Hepatocyte (in vitro differentiated cells): ENCODE results near the gene SEMA4G. TPM values are rescaled to one million over a fixed set of nuclear protein-coding genes. Genes with fewer than 3 reads are reported as not detected.

Experiments
- DNase-seq: peaks from one replicate; pipeline ENCODE4 v3.0.0-alpha.2; 2016; ENCODE audit warnings: low spot score
- H2AFZ ChIP-seq: fragments of 200-600 bp; sonication (generic); 2 replicates; pipeline ENCODE4 v1.6.0; 2016; ENCODE audit warnings: antibody characterized with exemption, mild to moderate bottlenecking
- H3K27ac ChIP-seq: fragments of 200-600 bp; sonication (generic); 2 replicates; pipeline ENCODE4 v1.5.1; 2016; ENCODE audit warnings: mild to moderate bottlenecking
- H3K27me3 ChIP-seq: fragments of 200-600 bp; sonication (generic); 2 replicates; pipeline ENCODE4 v1.6.1; 2016
- H3K36me3 ChIP-seq: fragments of 200-600 bp; sonication (generic); replicated peaks from 2 replicates; pipeline ENCODE4 v1.5.1; 2016; ENCODE audit warnings: low read depth; ENCODE audit not compliant: insufficient read depth
- H3K4me1 ChIP-seq: fragments of 200-600 bp; sonication (generic); 2 replicates; pipeline ENCODE4 v1.5.1; 2016; ENCODE audit warnings: mild to moderate bottlenecking, moderate library complexity; ENCODE audit not compliant: insufficient read depth
- H3K4me2 ChIP-seq: fragments of 200-600 bp; sonication (generic); 2 replicates; pipeline ENCODE4 v1.6.0; 2016
- H3K4me3 ChIP-seq: fragments of 200-600 bp; sonication (generic); 2 replicates; pipeline ENCODE4 v1.5.1; 2016; ENCODE audit warnings: mild to moderate bottlenecking
- H3K79me2 ChIP-seq: fragments of 200-600 bp; sonication (generic); 2 replicates; pipeline ENCODE4 v1.6.0; 2017; ENCODE audit warnings: mild to moderate bottlenecking
- H3K9me2 ChIP-seq: fragments of 200-600 bp; sonication (generic); replicated peaks from 2 replicates; pipeline ENCODE4 v1.6.0; 2017; ENCODE audit warnings: mild to moderate bottlenecking; ENCODE audit not compliant: insufficient read depth
- H3K9me3 ChIP-seq: fragments of 200-600 bp; sonication (generic); 2 replicates; pipeline ENCODE4 v1.5.1; 2016; ENCODE audit warnings: low read depth, mild to moderate bottlenecking
- H4K20me1 ChIP-seq: fragments of 200-600 bp; sonication (generic); 2 replicates; pipeline ENCODE4 v1.6.0; 2016; ENCODE audit warnings: mild to moderate bottlenecking; ENCODE audit not compliant: insufficient read depth, poor library complexity, severe bottlenecking
- CTCF ChIP-seq: fragments of 200-600 bp; sonication (generic); IDR thresholded peaks from 2 replicates; pipeline ENCODE4 v1.5.1; 2016; ENCODE audit warnings: antibody characterized with exemption, mild to moderate bottlenecking; ENCODE audit not compliant: poor library complexity
- EZH2 ChIP-seq: fragments of 200-600 bp; sonication (generic); IDR thresholded peaks from 2 replicates; pipeline ENCODE4 v1.6.1; 2016; ENCODE audit warnings: antibody characterized with exemption, mild to moderate bottlenecking, borderline replicate concordance
- EZH2phosphoT487 ChIP-seq: fragments of 200-600 bp; sonication (generic); IDR thresholded peaks from one replicate; pipeline ENCODE4 v1.6.1; 2018; ENCODE audit warnings: antibody characterized with exemption, mild to moderate bottlenecking, low read depth, moderate library complexity; ENCODE audit not compliant: unreplicated experiment, severe bottlenecking
- WGBS: methylation state at CpG from one replicate; pipeline ENCODE4 v1.1.6; 2016; ENCODE audit warnings: low lambda C conversion rate; ENCODE audit errors: missing lambda C conversion rate; 5-methylcytosine and 5-hydroxymethylcytosine counted together
- polyA plus RNA-seq: library from polyadenylated mRNA; unstranded; fragments of >200 nt; fragmentation: Nextera tagmentation; extraction: Ambion mirVana; gene quantifications from 2 replicates; pipeline ENCODE4 v1.2.1, GENCODE V29; 2016
- total RNA-seq: library from RNA; depleted of rRNA; stranded (reverse); fragments of >200 nt; gene quantifications from 2 replicates; pipeline ENCODE4 v1.2.3, GENCODE V29; 2014

SEMA4G gene
- total and polyA plus RNA-seq, 2 experiments from 2014 or later, result 38.9 to 54.8 TPM

GRCh38 chr10:100979791-100980272 is 10.5 kb downstream of the SEMA4G start:
- no peaks in the 10 kb centered on the region for H3K27me3 ChIP-seq
- TF ChIP-seq EZH2, result no peak
- TF ChIP-seq CTCF, result no peak
- TF ChIP-seq EZH2phosphoT487, result no peak
- no peak overlapping the region for H3K27ac ChIP-seq
- H3K9me3 ChIP-seq, result no peaks in the 10 kb centered on the region
- no peaks in the 10 kb centered on the region for H3K36me3 ChIP-seq
- WGBS, result over 99% methylated on average over 16 of the region's 16 CpGs
- H2AFZ ChIP-seq, result no peak overlapping the region
- H3K4me3 ChIP-seq, result no peak overlapping the region
- no peaks in the 10 kb centered on the region for H3K9me2 ChIP-seq
- no peaks in the 10 kb centered on the region for H3K4me1 ChIP-seq
- DNase-seq, result no peak
- no peak overlapping the region for H3K4me2 ChIP-seq
- no peaks in the 10 kb centered on the region for H4K20me1 ChIP-seq
- no peaks in the 10 kb centered on the region for H3K79me2 ChIP-seq

GRCh38 chr10:100980311-100980710 is 11.0 kb downstream of the SEMA4G start:
- DNase-seq, result no peak
- no peak overlapping the region for H2AFZ ChIP-seq
- H3K36me3 ChIP-seq, result no peaks in the 10 kb centered on the region
- H3K9me3 ChIP-seq, result no peaks in the 10 kb centered on the region
- no peak overlapping the region for H3K4me2 ChIP-seq
- no peaks in the 10 kb centered on the region for H3K9me2 ChIP-seq
- no peak overlapping the region for H3K4me3 ChIP-seq
- H4K20me1 ChIP-seq, result no peaks in the 10 kb centered on the region
- H3K27me3 ChIP-seq, result no peaks in the 10 kb centered on the region
- no peaks in the 10 kb centered on the region for H3K79me2 ChIP-seq
- TF ChIP-seq EZH2phosphoT487, result no peak
- TF ChIP-seq EZH2, result no peak
- TF ChIP-seq CTCF, result no peak
- peaks cover under 1% of the 10 kb centered on the region for H3K4me1 ChIP-seq
- H3K27ac ChIP-seq, result no peak overlapping the region
- 92% methylated on average over 2 of the region's 2 CpGs for WGBS

- WGBS, result 97% methylated on average over 7 of the region's 7 CpGs
- DNase-seq, result no peak
Observed at GRCh38 chr10:100980711-100981110, 11.4 kb downstream of the SEMA4G start.

More at GRCh38 chr10:100980711-100981110, 11.4 kb downstream of the SEMA4G start:
- no peaks in the 10 kb centered on the region for H3K9me2 ChIP-seq
- no peaks in the 10 kb centered on the region for H4K20me1 ChIP-seq
- no peaks in the 10 kb centered on the region for H3K79me2 ChIP-seq
- H3K27ac ChIP-seq, result no peak overlapping the region
- H3K9me3 ChIP-seq, result no peaks in the 10 kb centered on the region
- peaks cover 4% of the 10 kb centered on the region for H3K4me1 ChIP-seq
- H3K4me3 ChIP-seq, result no peak overlapping the region
- H3K4me2 ChIP-seq, result no peak overlapping the region
- H3K27me3 ChIP-seq, result no peaks in the 10 kb centered on the region
- TF ChIP-seq EZH2phosphoT487 (no peak), CTCF (no peak), EZH2 (no peak)
- no peaks in the 10 kb centered on the region for H3K36me3 ChIP-seq
- no peak overlapping the region for H2AFZ ChIP-seq
